HL-60/S4 (cell line): ENCODE measurements around the gene SNED1.

Experiments used
- in situ Hi-C: fragments of 300-500 bp; cut with MboI; formaldehyde crosslinking; loops from 2 replicates; pipeline ENCODE4 v1.14.3; 2022; ENCODE audit warnings: low sequenced_read_pairs

The SNED1 gene

GRCh38 chr2:241003830-241004564, 5.6 kb downstream of the SNED1 start:
- in situ Hi-C loops, result no loop called here

GRCh38 chr2:241005569-241005968, 7.2 kb downstream of the SNED1 start:
- in situ Hi-C loops, result no loop called here

GRCh38 chr2:241006412-241006811, 8.0 kb downstream of the SNED1 start:
- in situ Hi-C loops, result no loop called here

- in situ Hi-C loops, result no loop called here
Observed at GRCh38 chr2:241007111-241007510, 8.7 kb downstream of the SNED1 start.

GRCh38 chr2:241007880-241008710, 9.7 kb downstream of the SNED1 start:
- in situ Hi-C loops, result no loop called here

- in situ Hi-C loops, result no loop called here
Observed at GRCh38 chr2:241008711-241009121, 10.3 kb downstream of the SNED1 start.

- in situ Hi-C loops, result no loop called here
Observed at GRCh38 chr2:241009191-241009590, 10.8 kb downstream of the SNED1 start.

GRCh38 chr2:241009601-241010530, 11.4 kb downstream of the SNED1 start:
- in situ Hi-C loops, result no loop called here

GRCh38 chr2:241010531-241011295, 12.3 kb downstream of the SNED1 start:
- in situ Hi-C loops, result no loop called here

- in situ Hi-C loops, result no loop called here
Observed at GRCh38 chr2:241011296-241011600, 12.8 kb downstream of the SNED1 start.

GRCh38 chr2:241011751-241012510, 13.5 kb downstream of the SNED1 start:
- in situ Hi-C loops, result no loop called here

- in situ Hi-C loops, result no loop called here
Observed at GRCh38 chr2:241014224-241014623, 15.8 kb downstream of the SNED1 start.

GRCh38 chr2:241014764-241015163, 16.3 kb downstream of the SNED1 start:
- in situ Hi-C loops, result no loop called here

GRCh38 chr2:241015439-241015838, 17.0 kb downstream of the SNED1 start:
- in situ Hi-C loops, result no loop called here

GRCh38 chr2:241017228-241017940, 19.0 kb downstream of the SNED1 start:
- in situ Hi-C loops, result no loop called here

- in situ Hi-C loops, result no loop called here
Observed at GRCh38 chr2:241018051-241018891, 19.9 kb downstream of the SNED1 start.

GRCh38 chr2:241019441-241020139, 21.2 kb downstream of the SNED1 start:
- in situ Hi-C loops, result no loop called here

GRCh38 chr2:241020201-241020600, 21.8 kb downstream of the SNED1 start:
- in situ Hi-C loops, result no loop called here
